Measurements from ENCODE around the gene PM20D1.

GRCh38 chr1:205809942-205810345 is 40.0 kb downstream of the PM20D1 start:
- TF ChIP-seq CTCF (IDR thresholded peaks at IDR 0.05): no peak
- no peak for TF ChIP-seq POLR2A (IDR thresholded peaks at IDR 0.05)
